HEK293 (cell line): Measurements from ENCODE around the gene PTPRG.

Source experiments
- CTCF ChIA-PET: fragments of 350-600 bp; formaldehyde crosslinking; extraction: SDS; loops from one replicate; lab custom pipeline; 2021; ENCODE audit warnings: antibody characterized with exemption; lab: Yijun Ruan, JAX
- POLR2A ChIA-PET: fragments of 300-600 bp; formaldehyde crosslinking; extraction: SDS; loops from one replicate; lab custom pipeline; 2020; ENCODE audit warnings: antibody characterized with exemption, inconsistent platforms; lab: Yijun Ruan, JAX
- H3K27ac ChIP-seq: fragments of 200-500 bp; sonication (Bioruptor generic); 2 replicates; pipeline ENCODE4 v1.5.1; 2014; ENCODE audit warnings: low read depth, low read length, control low read depth, inconsistent platforms; ENCODE audit errors: extremely low read depth
- H3K36me3 ChIP-seq, 2 experiments: fragments of 200-500 bp in 1 of 2; sonication (Bioruptor generic) in 1 of 2; 1 replicate in 1 of 2; 2 replicates in 1 of 2; pipeline ENCODE4 v1.5.1; 2014 to 2017; ENCODE audit warnings: inconsistent platforms in 2 of 2, low read length in 2 of 2; ENCODE audit not compliant: control insufficient read depth in 2 of 2, insufficient read depth in 1 of 2
- H3K4me1 ChIP-seq: fragments of 200-500 bp; sonication (Bioruptor generic); 2 replicates; pipeline ENCODE4 v1.5.1; 2014; ENCODE audit warnings: mild to moderate bottlenecking, low read length, inconsistent platforms; ENCODE audit not compliant: control insufficient read depth, insufficient read depth
- H3K4me3 ChIP-seq: 2 replicates; pipeline ENCODE4 v1.5.1; 2011; ENCODE audit warnings: low read depth, mild to moderate bottlenecking, control low read depth, low read length, moderate library complexity
- H3K9me3 ChIP-seq: fragments of 200-500 bp; sonication (Bioruptor generic); 2 replicates; pipeline ENCODE4 v1.5.1; 2014; ENCODE audit warnings: low read depth, low read length, inconsistent platforms; ENCODE audit not compliant: control insufficient read depth, insufficient read depth
- PRDM6 ChIP-seq: fragments of 450-650 bp; formaldehyde crosslinking; IDR thresholded peaks from 2 replicates; pipeline ENCODE4 v1.5.1; 2017; ENCODE audit warnings: missing biosample characterization, missing genetic modification characterization
- SP7 ChIP-seq: fragments of 450-650 bp; formaldehyde crosslinking; IDR thresholded peaks from 2 replicates; pipeline ENCODE4 v1.5.1; 2016; ENCODE audit warnings: missing biosample characterization, missing genetic modification characterization
- TSHZ1 ChIP-seq: fragments of 450-650 bp; formaldehyde crosslinking; IDR thresholded peaks from 2 replicates; pipeline ENCODE4 v1.5.1; 2016; ENCODE audit warnings: missing biosample characterization, missing genetic modification characterization, borderline replicate concordance
- ZBTB20 ChIP-seq: fragments of 450-650 bp; formaldehyde crosslinking; IDR thresholded peaks from 2 replicates; pipeline ENCODE4 v1.5.1; 2016; ENCODE audit warnings: missing biosample characterization, missing genetic modification characterization
- ZFHX2 ChIP-seq: fragments of 450-650 bp; formaldehyde crosslinking; conservative IDR thresholded peaks from 2 replicates; pipeline ENCODE4 v1.5.1; 2016; ENCODE audit warnings: missing biosample characterization, missing genetic modification characterization
- ZNF133 ChIP-seq: fragments of 450-650 bp; formaldehyde crosslinking; IDR thresholded peaks from 2 replicates; pipeline ENCODE4 v1.5.1; 2016; ENCODE audit warnings: missing biosample characterization, missing genetic modification characterization
- ZNF18 ChIP-seq: fragments of 450-650 bp; formaldehyde crosslinking; IDR thresholded peaks from 2 replicates; pipeline ENCODE4 v1.5.1; 2016; ENCODE audit warnings: missing biosample characterization, missing genetic modification characterization
- ZNF324 ChIP-seq: fragments of 450-650 bp; formaldehyde crosslinking; IDR thresholded peaks from 2 replicates; pipeline ENCODE4 v1.5.1; 2016; ENCODE audit warnings: missing biosample characterization, missing genetic modification characterization
- ZNF398 ChIP-seq: fragments of 450-650 bp; formaldehyde crosslinking; IDR thresholded peaks from 2 replicates; pipeline ENCODE4 v1.5.1; 2017; ENCODE audit warnings: missing biosample characterization, missing genetic modification characterization
- ZNF629 ChIP-seq: fragments of 450-650 bp; formaldehyde crosslinking; IDR thresholded peaks from 2 replicates; pipeline ENCODE4 v1.5.1; 2017; ENCODE audit warnings: missing biosample characterization, missing genetic modification characterization
- ZNF664 ChIP-seq: fragments of 450-650 bp; formaldehyde crosslinking; IDR thresholded peaks from 2 replicates; pipeline ENCODE4 v1.5.1; 2016; ENCODE audit warnings: missing biosample characterization, missing genetic modification characterization
- ZNF830 ChIP-seq: fragments of 450-650 bp; IDR thresholded peaks from 2 replicates; pipeline ENCODE4 v1.5.0; 2018; ENCODE audit warnings: missing biosample characterization, missing genetic modification characterization, low read depth, mild to moderate bottlenecking, moderate library complexity

Gene PTPRG

GRCh38 chr3:62173939-62174515 lies 612.7 kb downstream of the PTPRG start:
- H3K4me3 ChIP-seq: no peak overlapping the region

More at GRCh38 chr3:62173939-62174515, 612.7 kb downstream of the PTPRG start:
- no peaks in the 10 kb centered on the region for H3K36me3 ChIP-seq
- POLR2A ChIA-PET: no interaction called here
- H3K9me3 ChIP-seq: no peaks in the 10 kb centered on the region
- H3K27ac ChIP-seq: no peak overlapping the region
- TF ChIP-seq ZNF324 (tag by site-specific recombination) (no peak), ZNF830 (tag by site-specific recombination) (no peak), ZNF664 (no peak), ZNF398 (no peak), ZNF629 (tag by site-specific recombination) (no peak), ZNF18 (tag by site-specific recombination) (no peak), TSHZ1 (tag by site-specific recombination) (no peak), ZBTB20 (tag by site-specific recombination) (no peak), PRDM6 (no peak), ZFHX2 (no peak), ZNF133 (tag by site-specific recombination) (no peak), SP7 (no peak)
- TF ChIP-seq, all 188 proteins: peak for 0
- no peaks in the 10 kb centered on the region for H3K4me1 ChIP-seq
- CTCF ChIA-PET: interaction anchor here (0.9 kb wide), 1 partner anchor 15 kb away, joined by 3 read pairs; no protein-coding TSS in a partner anchor
